Lower leg skin (tissue), 3 donors: ENCODE measurements around the gene ZNF575.

ENCODE experiments used
- CTCF ChIP-seq, 3 donors: fragments of 450-650 bp; IDR thresholded peaks; one replicate each; pipeline ENCODE4 v1.5.1; 2016; ENCODE audit warnings: antibody characterized with exemption in 3 of 3, mild to moderate bottlenecking in 3 of 3, moderate library complexity in 2 of 3
- POLR2A ChIP-seq, 2 donors: fragments of 450-650 bp; IDR thresholded peaks; one replicate each; pipeline ENCODE4 v1.6.1; 2016 to 2017; ENCODE audit warnings: antibody characterized with exemption in 2 of 2, mild to moderate bottlenecking in 1 of 2, moderate library complexity in 1 of 2

GRCh38 chr19:43564800-43565199 is 31.8 kb downstream of the ZNF575 start:
- TF ChIP-seq CTCF (IDR thresholded peaks at IDR 0.05) (no peak), POLR2A (IDR thresholded peaks at IDR 0.05) (no peak)
